Measurements from ENCODE around the gene PTPRD. TPM values are rescaled to one million over a fixed set of nuclear protein-coding genes. Genes with fewer than 3 reads are reported as not detected.

PTPRD gene
- total and polyA plus RNA-seq, 2 donors (not counting 1 experiment from before 2014, with no cell fraction given): not detected

DNA sequence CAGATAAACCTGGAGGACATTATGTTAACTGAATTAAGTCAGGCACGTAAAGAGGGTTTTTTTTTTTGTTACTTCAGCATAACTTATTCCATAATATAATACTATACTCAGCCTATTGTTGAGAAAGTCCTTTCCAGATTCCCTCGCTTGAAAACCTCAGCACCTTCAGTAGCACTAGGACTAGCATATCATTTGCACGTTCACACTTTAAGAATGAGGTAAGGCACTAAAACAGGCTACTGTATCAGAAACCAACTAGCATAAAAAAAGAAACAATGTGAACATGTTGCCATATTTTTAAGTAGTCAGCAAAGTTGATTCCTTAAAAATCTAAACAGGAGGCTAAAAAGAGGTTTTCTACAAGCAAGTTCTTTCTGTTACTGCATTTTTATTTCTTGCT lies 504.0 kb downstream of the PTPRD start:
- TF ChIP-seq CTCF (IDR thresholded peaks at IDR 0.05): no peak
- TF ChIP-seq EZH2 (IDR thresholded peaks at IDR 0.05; ENCODE audit: borderline replicate concordance, insufficient read depth, low read depth, low read length, poor library complexity, severe bottlenecking): no peak
- ChIA-PET CTCF (no interaction called here), POLR2A (no interaction called here)
- H3K36me3 ChIP-seq (replicated peaks in 1 of 2; ENCODE audit: control extremely low read depth in 1 of 2, control insufficient read depth in 1 of 2, extremely low read depth in 1 of 2, insufficient read depth in 2 of 2, low read length in 1 of 2): no peaks in the 10 kb centered on the region
- no peaks in the 10 kb centered on the region for H3K27me3 ChIP-seq (replicated peaks in 1 of 4; ENCODE audit: control extremely low read depth in 1 of 4, control insufficient read depth in 3 of 4, insufficient read depth in 4 of 4, low read length in 3 of 4)
- H3K27me3 Mint-ChIP-seq: no peaks in the 10 kb centered on the region
- H3K27ac ChIP-seq (ENCODE audit: low read length in 2 of 2): no peak overlapping the region
- H2AFZ ChIP-seq (ENCODE audit: insufficient read depth, low read depth, low read length, poor library complexity, severe bottlenecking): no peak overlapping the region
- H3K79me2 ChIP-seq (ENCODE audit: control insufficient read depth, insufficient read depth, low read length): no peaks in the 10 kb centered on the region
- no peaks in the 10 kb centered on the region for H3K4me1 ChIP-seq (ENCODE audit: control insufficient read depth in 2 of 2, insufficient read depth in 2 of 2, low read length in 2 of 2)
- H3K9me3 Mint-ChIP-seq (ENCODE audit: insufficient read depth): no peaks in the 10 kb centered on the region
- intact Hi-C loops (cut with micrococcal nuclease): no loop called here
- H3K9me3 ChIP-seq (ENCODE audit: control extremely low read depth in 1 of 3, control insufficient read depth in 2 of 3, insufficient read depth in 1 of 3, low read length in 2 of 3): no peaks in the 10 kb centered on the region
- no peak overlapping the region for H3K4me3 ChIP-seq (ENCODE audit: control extremely low read depth in 1 of 5, extremely low read depth in 1 of 5, insufficient read depth in 1 of 5, low read depth in 2 of 5, low read length in 4 of 5)
- H3K4me1 Mint-ChIP-seq: no peaks in the 10 kb centered on the region
- no peaks in the 10 kb centered on the region for H4K20me1 ChIP-seq (ENCODE audit: control insufficient read depth, insufficient read depth, low read length, poor library complexity, severe bottlenecking)
- no peak for ATAC-seq (ENCODE audit: low read depth)
- DNase-seq: no peak
- no peak overlapping the region for H3K9ac ChIP-seq (ENCODE audit: low read length)
- H3K27ac Mint-ChIP-seq: no peak overlapping the region
- no peak overlapping the region for H3K4me3 Mint-ChIP-seq
- no CpG with 5 or more reads among the region's 3 CpGs for WGBS (ENCODE audit: insufficient coverage)
- no peak overlapping the region for H3K4me2 ChIP-seq (replicated peaks; ENCODE audit: low read depth, low read length, poor library complexity, severe bottlenecking)

GRCh38 chr9:10104774-10105173 lies 508.0 kb downstream of the PTPRD start:
- WGBS (ENCODE audit: insufficient coverage): no CpG with 5 or more reads among the region's 2 CpGs
- Histone ChIP-seq H3K9me3 (ENCODE audit: control extremely low read depth in 1 of 3, control insufficient read depth in 2 of 3, insufficient read depth in 1 of 3, low read length in 2 of 3) (no peaks in the 10 kb centered on the region), H3K4me2 (replicated peaks; ENCODE audit: low read depth, low read length, poor library complexity, severe bottlenecking) (no peak overlapping the region), H3K27ac (ENCODE audit: low read length in 2 of 2) (no peak overlapping the region), H3K36me3 (replicated peaks in 1 of 2; ENCODE audit: control extremely low read depth in 1 of 2, control insufficient read depth in 1 of 2, extremely low read depth in 1 of 2, insufficient read depth in 2 of 2, low read length in 1 of 2) (no peaks in the 10 kb centered on the region), H3K27me3 (replicated peaks in 1 of 4; ENCODE audit: control extremely low read depth in 1 of 4, control insufficient read depth in 3 of 4, insufficient read depth in 4 of 4, low read length in 3 of 4) (no peaks in the 10 kb centered on the region), H3K9ac (ENCODE audit: low read length) (no peak overlapping the region), H3K4me1 (ENCODE audit: control insufficient read depth in 2 of 2, insufficient read depth in 2 of 2, low read length in 2 of 2) (no peaks in the 10 kb centered on the region), H4K20me1 (ENCODE audit: control insufficient read depth, insufficient read depth, low read length, poor library complexity, severe bottlenecking) (no peaks in the 10 kb centered on the region), H2AFZ (ENCODE audit: insufficient read depth, low read depth, low read length, poor library complexity, severe bottlenecking) (no peak overlapping the region), H3K4me3 (ENCODE audit: control extremely low read depth in 1 of 5, extremely low read depth in 1 of 5, insufficient read depth in 1 of 5, low read depth in 2 of 5, low read length in 4 of 5) (no peak overlapping the region), H3K79me2 (ENCODE audit: control insufficient read depth, insufficient read depth, low read length) (no peaks in the 10 kb centered on the region)
- Mint-ChIP-seq H3K9me3 (ENCODE audit: insufficient read depth) (no peaks in the 10 kb centered on the region), H3K27me3 (no peaks in the 10 kb centered on the region), H3K27ac (no peak overlapping the region), H3K4me3 (no peak overlapping the region), H3K4me1 (no peaks in the 10 kb centered on the region)
- no peak for ATAC-seq (ENCODE audit: low read depth)
- intact Hi-C loops (cut with micrococcal nuclease): no loop called here
- no peak for TF ChIP-seq EZH2 (IDR thresholded peaks at IDR 0.05; ENCODE audit: borderline replicate concordance, insufficient read depth, low read depth, low read length, poor library complexity, severe bottlenecking)
- no peak for TF ChIP-seq CTCF (IDR thresholded peaks at IDR 0.05)
- ChIA-PET CTCF (no interaction called here), POLR2A (no interaction called here)
- no peak for DNase-seq

Measured in B cell (primary cell).